ENCODE results near the gene EGFL8.
A peak's percentile ranks its signal among the peaks of the same experiment; 100 is the strongest.

Gene EGFL8

GRCh38 chr6:32168807-32169591, 4.6 kb downstream of the EGFL8 start:
- no peak for DNase-seq

GRCh38 chr6:32170294-32170693, 5.9 kb downstream of the EGFL8 start:
- no peak for DNase-seq

GRCh38 chr6:32171234-32171633, 6.8 kb downstream of the EGFL8 start:
- no peak for DNase-seq

- DNase-seq, result no peak
Observed at GRCh38 chr6:32173051-32173727, 8.8 kb downstream of the EGFL8 start.

- no peak for DNase-seq
Observed at GRCh38 chr6:32174416-32174815, 10.0 kb downstream of the EGFL8 start.

GRCh38 chr6:32175322-32175710, 10.9 kb downstream of the EGFL8 start:
- DNase-seq, result no peak

GRCh38 chr6:32175711-32176475, 11.5 kb downstream of the EGFL8 start, which contains the start of gene AGPAT1:
Gene AGPAT1, minus strand, starts transcription at chr6:32176084. Its CDS starts 4,588 bp downstream, at chr6:32171496.
- peak; percentile 85 for DNase-seq

GRCh38 chr6:32176476-32177182, 12.2 kb downstream of the EGFL8 start:
- no peak for DNase-seq

GRCh38 chr6:32177183-32177787, 12.9 kb downstream of the EGFL8 start:
- no peak for DNase-seq

GRCh38 chr6:32177788-32178546, 13.6 kb downstream of the EGFL8 start, which contains the start of gene RNF5:
Gene RNF5, plus strand, starts transcription at chr6:32178405. Its CDS starts 107 bp downstream, at chr6:32178512.
- peak; percentile 92 for DNase-seq

GRCh38 chr6:32178547-32179440, 14.4 kb downstream of the EGFL8 start:
- DNase-seq, result no peak

GRCh38 chr6:32179766-32180405, 15.5 kb downstream of the EGFL8 start:
- no peak for DNase-seq

- no peak for DNase-seq
Observed at GRCh38 chr6:32181148-32181702, 16.8 kb downstream of the EGFL8 start.

- no peak for DNase-seq
Observed at GRCh38 chr6:32181915-32182529, 17.6 kb downstream of the EGFL8 start.

- no peak for DNase-seq
Observed at GRCh38 chr6:32182555-32182981, 18.2 kb downstream of the EGFL8 start.

- DNase-seq, result no peak
Observed at GRCh38 chr6:32183030-32183429, 18.6 kb downstream of the EGFL8 start.

- DNase-seq, result no peak
Observed at GRCh38 chr6:32183483-32184083, 19.2 kb downstream of the EGFL8 start.

- DNase-seq, result no peak
Observed at GRCh38 chr6:32184084-32184640, 19.8 kb downstream of the EGFL8 start, which contains the start of gene AGER. Gene AGER, minus strand, starts transcription at chr6:32184253. Its CDS starts 31 bp downstream, at chr6:32184222.
